A549 (cell line): ENCODE results near the gene MAPK11. TPM values are rescaled to one million over a fixed set of nuclear protein-coding genes. Genes with fewer than 3 reads are reported as not detected.

ENCODE experiments used
- ATAC-seq, 2 experiments: fragments of 200-7000 bp in 1 of 2; fragments of >200 bp in 1 of 2; cut with Nextera tagmentation in 1 of 2; cut with Tn5 transposase in 1 of 2; 3 replicates each; pipeline versions ENCODE4 v1.8.0 to v1.9.1; 2018 to 2020; ENCODE audit warnings: mild to moderate bottlenecking in 1 of 2, moderate library complexity in 1 of 2
- CTCF ChIA-PET: fragments of 300-600 bp; sonication (Branson Sonifier 250); formaldehyde crosslinking; extraction: SDS; loops from one replicate; lab custom pipeline; 2021; ENCODE audit warnings: antibody characterized with exemption, inconsistent platforms; lab: Yijun Ruan, JAX
- POLR2A ChIA-PET: fragments of 350-600 bp; formaldehyde crosslinking; extraction: SDS; loops from one replicate; lab custom pipeline; 2021; ENCODE audit warnings: antibody characterized with exemption, inconsistent platforms; lab: Yijun Ruan, JAX
- DNase-seq, 2 experiments: peaks; one replicate each; pipeline versions ENCODE4 v3.0.0 to v3.0.0-alpha.2; 2011 to 2016; ENCODE audit warnings: low read depth in 1 of 2, low spot score in 1 of 2
- FAIRE-seq: peaks from 2 replicates; lab custom pipeline; 2011; peaks lifted over from hg19 to GRCh38; lab: Jason Lieb, UNC
- H3K27ac ChIP-seq, 2 experiments: fragments of >200 bp; sonication (Bioruptor Twin); formaldehyde crosslinking; 3 replicates each; pipeline ENCODE4 v1.5.1; 2016 to 2017
- H3K4me1 ChIP-seq: fragments of >200 bp; sonication (Bioruptor Twin); formaldehyde crosslinking; 3 replicates; pipeline ENCODE4 v1.6.1; 2016
- H3K4me2 ChIP-seq: fragments of >200 bp; sonication (Bioruptor Twin); formaldehyde crosslinking; 3 replicates; pipeline ENCODE4 v1.6.1; 2016
- H3K4me3 ChIP-seq: fragments of >200 bp; sonication (Bioruptor Twin); formaldehyde crosslinking; 3 replicates; pipeline ENCODE4 v1.5.1; 2016
- H3K9me3 ChIP-seq: fragments of >200 bp; sonication (Bioruptor Twin); formaldehyde crosslinking; 3 replicates; pipeline ENCODE4 v1.6.1; 2016
- CBX2 ChIP-seq: fragments of 200-600 bp; sonication (generic); IDR thresholded peaks from 2 replicates; pipeline ENCODE4 v1.6.1; 2016; ENCODE audit warnings: low read depth, mild to moderate bottlenecking, borderline replicate concordance
- ESRRA ChIP-seq: fragments of 150-350 bp; IDR thresholded peaks from 2 replicates; pipeline ENCODE4 v1.6.1; 2014; ENCODE audit warnings: mild to moderate bottlenecking, low read length, borderline replicate concordance
- FOSB ChIP-seq: fragments of 250-450 bp; sonication (Bioruptor Pico); IDR thresholded peaks from 2 replicates; pipeline ENCODE4 v1.5.0; 2020; ENCODE audit warnings: mild to moderate bottlenecking, moderate library complexity
- FOSL2 ChIP-seq, 2 experiments: fragments of 450-650 bp in 1 of 2; fragments of >200 bp in 1 of 2; sonication (Bioruptor Twin) in 1 of 2; formaldehyde crosslinking; IDR thresholded peaks; 2 replicates each; pipeline versions ENCODE4 v1.5.0 to v1.6.1; 2016 to 2020; ENCODE audit warnings: mild to moderate bottlenecking in 1 of 2, moderate library complexity in 1 of 2
- FOXS1 ChIP-seq: fragments of 250-450 bp; sonication (Bioruptor Pico); IDR thresholded peaks from 2 replicates; pipeline ENCODE4 v1.5.0; 2020; ENCODE audit warnings: mild to moderate bottlenecking, moderate library complexity
- GATA3 ChIP-seq: IDR thresholded peaks from 2 replicates; pipeline ENCODE4 v1.6.1; 2012; ENCODE audit warnings: borderline replicate concordance
- HOXB13 ChIP-seq: fragments of 250-450 bp; sonication (Bioruptor Pico); IDR thresholded peaks from 2 replicates; pipeline ENCODE4 v1.5.0; 2020; ENCODE audit warnings: low read depth, mild to moderate bottlenecking, moderate library complexity
- KDM1A ChIP-seq: fragments of 200-600 bp; sonication (generic); IDR thresholded peaks from 2 replicates; pipeline ENCODE4 v1.6.1; 2016; ENCODE audit warnings: low read depth, mild to moderate bottlenecking
- KDM5A ChIP-seq: fragments of 200-600 bp; sonication (generic); IDR thresholded peaks from 2 replicates; pipeline ENCODE4 v1.6.1; 2016; ENCODE audit warnings: antibody characterized with exemption, mild to moderate bottlenecking
- MAZ ChIP-seq: fragments of 150-350 bp; IDR thresholded peaks from 2 replicates; pipeline ENCODE4 v1.6.1; 2014; ENCODE audit warnings: antibody characterized with exemption, low read depth, low read length, borderline replicate concordance
- MYC ChIP-seq: IDR thresholded peaks from 2 replicates; pipeline ENCODE4 v1.6.1; 2012; ENCODE audit warnings: mild to moderate bottlenecking, inconsistent platforms, low read length, improper control_type of control experiment, borderline replicate concordance
- NFE2L2 ChIP-seq: fragments of 150-350 bp; conservative IDR thresholded peaks from 2 replicates; pipeline ENCODE4 v1.6.1; 2014; ENCODE audit warnings: low read length
- NR3C1 ChIP-seq: fragments of >200 bp; sonication (Bioruptor Twin); formaldehyde crosslinking; IDR thresholded peaks from 3 replicates; pipeline ENCODE4 v1.6.1; 2017
- RCOR1 ChIP-seq: fragments of 150-350 bp; IDR thresholded peaks from 2 replicates; pipeline ENCODE4 v1.6.1; 2014; ENCODE audit warnings: antibody characterized with exemption, low read length, low read depth
- RFX5 ChIP-seq: fragments of 450-650 bp; IDR thresholded peaks from 2 replicates; pipeline ENCODE4 v1.7.1; 2014; ENCODE audit warnings: antibody characterized with exemption, mild to moderate bottlenecking, moderate library complexity
- RNF2 ChIP-seq: fragments of 200-600 bp; sonication (generic); IDR thresholded peaks from 2 replicates; pipeline ENCODE4 v1.6.1; 2016; ENCODE audit warnings: low read depth, mild to moderate bottlenecking, antibody characterized with exemption, moderate library complexity, borderline replicate concordance
- SREBF2 ChIP-seq: fragments of 450-650 bp; IDR thresholded peaks from 2 replicates; pipeline ENCODE4 v1.6.1; 2014; ENCODE audit warnings: mild to moderate bottlenecking, moderate library complexity
- ZSCAN20 ChIP-seq: fragments of 250-450 bp; sonication (Bioruptor Pico); IDR thresholded peaks from 2 replicates; pipeline ENCODE4 v1.8.0; 2022; ENCODE audit warnings: mild to moderate bottlenecking, moderate library complexity
- WGBS: methylation state at CpG from one replicate; pipeline ENCODE4 v1.1.6; 2017; ENCODE audit errors: missing lambda C conversion rate; 5-methylcytosine and 5-hydroxymethylcytosine counted together
- polyA minus RNA-seq: library from RNA; depleted of rRNA, polyadenylated mRNA; stranded (reverse); fragments of >200 nt; gene quantifications from 2 replicates; pipeline ENCODE4 v1.2.3, GENCODE V29; 2011; rRNA and poly(A)+ RNA removed
- polyA plus RNA-seq, 4 experiments: library from polyadenylated mRNA; depleted of rRNA in 3 of 4; stranded (reverse); fragments of >200 nt; fragmentation: RNase III in 1 of 4; extraction: RNeasy Plus Mini Kit Qiagen cat#74134 plus additional on column Dnase treatment in 1 of 4; gene quantifications; 2 replicates in 3 of 4; 3 replicates in 1 of 4; pipeline ENCODE4 v1.2.3, GENCODE V29; 2011 to 2017
- TF ChIP-seq, protein P1 (sequence below): fragments of >200 bp; sonication (Bioruptor Twin); formaldehyde crosslinking; IDR thresholded peaks from 3 replicates; pipeline ENCODE4 v1.6.1; 2016
- TF ChIP-seq, protein P2 (sequence below): fragments of 250-450 bp; sonication (Bioruptor Pico); IDR thresholded peaks from 2 replicates; pipeline ENCODE4 v1.5.0; 2020; ENCODE audit warnings: low read depth, mild to moderate bottlenecking, moderate library complexity

Gene MAPK11
- polyA plus RNA-seq (2011; rRNA removed) (1.6 and 3.0 TPM in 2 replicates), polyA plus RNA-seq (2017; fragmentation: RNase III; extraction: RNeasy Plus Mini Kit Qiagen cat#74134 plus additional on column Dnase treatment) (5.5 to 7.4 TPM (median 5.7 TPM) in 3 replicates), polyA minus RNA-seq (2.8 and 4.9 TPM in 2 replicates)
- 4.9 and 6.3 TPM in 2 replicates for polyA plus RNA-seq (2012; cell fraction: cytosol; rRNA removed)
- 23.4 and 25.4 TPM in 2 replicates for polyA plus RNA-seq (2012; cell fraction: nucleus; rRNA removed)

DNA sequence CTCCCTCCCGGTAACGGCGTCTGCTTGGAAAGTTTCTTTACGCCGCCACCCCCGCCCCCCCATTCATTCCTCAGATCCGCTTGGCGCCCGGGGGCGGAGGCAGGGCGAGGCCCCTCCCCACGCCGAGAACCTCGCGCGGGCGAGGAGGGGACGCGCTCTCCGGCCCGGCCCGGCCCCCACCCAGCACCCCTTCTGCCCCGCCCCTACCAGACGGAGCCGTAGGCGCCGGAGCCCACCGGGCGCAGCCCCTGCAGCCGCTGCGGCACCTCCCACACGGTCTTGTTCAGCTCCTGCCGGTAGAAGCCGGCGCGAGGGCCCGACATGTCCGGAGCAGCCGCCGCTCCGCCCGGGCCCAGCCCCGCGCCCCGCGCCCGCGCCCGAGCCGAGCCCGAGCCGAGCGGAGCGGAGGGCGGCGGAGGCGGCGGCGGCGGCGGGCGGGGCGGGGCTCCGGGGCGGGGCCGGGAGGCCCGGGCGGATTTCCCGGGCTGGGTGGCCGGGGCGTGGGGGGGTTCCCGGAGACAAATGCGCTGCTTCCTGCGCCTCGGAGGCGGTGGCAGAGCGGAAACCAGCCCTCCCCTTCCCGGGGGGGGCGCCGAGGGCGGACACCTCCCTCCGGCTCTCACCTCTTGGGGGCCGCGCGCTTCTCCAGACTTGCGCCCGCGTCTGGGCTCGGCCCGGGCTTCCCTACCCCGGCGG, at the start of gene MAPK11:
Gene MAPK11, minus strand, starts transcription at position 411 of the 696 bp plus-strand sequence. Its CDS starts 88 bp downstream, at position 323.
- Histone ChIP-seq H3K27ac (peak within 1 kb of the TSS; percentile 75 to 92), H3K9me3 (no peaks in the 10 kb centered on the region), H3K4me2 (peak within 1 kb of the TSS; percentile 99), H3K4me1 (peaks cover 45% of the 10 kb centered on the region), H3K4me3 (peak within 1 kb of the TSS; percentile 57)
- ChIA-PET POLR2A (no interaction called here), CTCF (no interaction called here)
- ATAC-seq (peak; percentile 15 to 19; a peak in 3 of 6 replicates), FAIRE-seq (no peak), DNase-seq (no peak)
- TF ChIP-seq NR3C1 (no peak), FOSL2 (IDR thresholded peaks at IDR 0.05) (no peak), FOSL2 (CRISPR knock-in tag; IDR thresholded peaks at IDR 0.05) (no peak), ZSCAN20 (CRISPR knock-in tag) (no peak), RFX5 (no peak), CBX2 (no peak), NFE2L2 (no peak)
- TF ChIP-seq, protein P1, sequence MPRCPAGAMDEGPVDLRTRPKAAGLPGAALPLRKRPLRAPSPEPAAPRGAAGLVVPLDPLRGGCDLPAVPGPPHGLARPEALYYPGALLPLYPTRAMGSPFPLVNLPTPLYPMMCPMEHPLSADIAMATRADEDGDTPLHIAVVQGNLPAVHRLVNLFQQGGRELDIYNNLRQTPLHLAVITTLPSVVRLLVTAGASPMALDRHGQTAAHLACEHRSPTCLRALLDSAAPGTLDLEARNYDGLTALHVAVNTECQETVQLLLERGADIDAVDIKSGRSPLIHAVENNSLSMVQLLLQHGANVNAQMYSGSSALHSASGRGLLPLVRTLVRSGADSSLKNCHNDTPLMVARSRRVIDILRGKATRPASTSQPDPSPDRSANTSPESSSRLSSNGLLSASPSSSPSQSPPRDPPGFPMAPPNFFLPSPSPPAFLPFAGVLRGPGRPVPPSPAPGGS = no peak
- no CpG with 5 or more reads among the region's 92 CpGs for WGBS

DNA sequence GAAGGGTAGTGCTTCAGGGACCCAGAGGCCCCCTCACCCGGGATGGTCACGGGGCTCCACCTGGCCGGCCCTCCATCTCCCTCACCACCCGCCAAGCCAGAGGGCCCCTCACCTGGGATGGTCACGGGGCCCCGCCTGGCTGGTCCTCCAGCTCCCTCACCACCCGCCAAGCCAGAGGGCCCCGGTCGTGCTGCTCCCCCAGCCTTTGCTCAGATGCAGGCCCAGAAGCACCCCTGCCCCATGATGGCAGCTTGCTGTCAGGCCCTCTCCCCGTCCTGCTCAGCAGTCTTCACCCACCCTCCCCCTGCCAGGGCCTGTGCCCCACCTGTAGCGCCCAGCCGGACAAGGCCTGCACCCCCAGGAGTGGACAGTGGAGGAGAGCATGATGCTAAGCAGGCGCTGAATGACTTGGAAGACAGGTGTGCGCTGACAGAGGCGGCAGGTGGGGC, 49.3 kb upstream of the MAPK11 start:
- H3K27ac ChIP-seq = no peak overlapping the region
- FAIRE-seq = no peak
- ChIA-PET POLR2A (no interaction called here), CTCF (interaction anchor here (2.4 to 5.6 kb wide), 2 partner anchors 22 to 46 kb away, joined by 10 to 31 read pairs; no protein-coding TSS in a partner anchor)
- no peak for DNase-seq
- no peak for ATAC-seq
- no peak overlapping the region for H3K4me3 ChIP-seq
- 88% methylated on average over 5 of the region's 15 CpGs for WGBS
- TF ChIP-seq ESRRA (no peak), RCOR1 (no peak), KDM1A (no peak), FOSB (no peak), GATA3 (no peak), SREBF2 (no peak), MAZ (no peak), KDM5A (no peak), NR3C1 (no peak), HOXB13 (CRISPR knock-in tag) (no peak), MYC (no peak), RNF2 (no peak), FOXS1 (CRISPR knock-in tag) (no peak)
- TF ChIP-seq, protein P2, sequence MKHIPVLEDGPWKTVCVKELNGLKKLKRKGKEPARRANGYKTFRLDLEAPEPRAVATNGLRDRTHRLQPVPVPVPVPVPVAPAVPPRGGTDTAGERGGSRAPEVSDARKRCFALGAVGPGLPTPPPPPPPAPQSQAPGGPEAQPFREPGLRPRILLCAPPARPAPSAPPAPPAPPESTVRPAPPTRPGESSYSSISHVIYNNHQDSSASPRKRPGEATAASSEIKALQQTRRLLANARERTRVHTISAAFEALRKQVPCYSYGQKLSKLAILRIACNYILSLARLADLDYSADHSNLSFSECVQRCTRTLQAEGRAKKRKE (CRISPR knock-in tag) = no peak
- no peak overlapping the region for H3K4me2 ChIP-seq
- no peaks in the 10 kb centered on the region for H3K9me3 ChIP-seq
- H3K4me1 ChIP-seq = no peaks in the 10 kb centered on the region
